Transverse colon (tissue), 4 donors: ENCODE results near the gene GGPS1. TPM values are rescaled to one million over a fixed set of nuclear protein-coding genes. Genes with fewer than 3 reads are reported as not detected.
"Not testable (repeated sequence)": the region's sequence is repeated elsewhere in the genome, so short reads cannot be mapped to it uniquely, and the experiment has no call there.

Experiments used
- DNase-seq: peaks from one replicate; pipeline ENCODE4 v3.0.0-alpha.2; 2019
- H3K27ac ChIP-seq, 4 donors: fragments of 200-600 bp; sonication (generic); 2 replicates each; pipeline ENCODE4 v1.5.1; 2016 to 2018; ENCODE audit warnings: inconsistent platforms in 4 of 4
- H3K27me3 ChIP-seq: fragments of 200-600 bp; sonication (generic); 2 replicates; pipeline ENCODE4 v1.5.1; 2017; ENCODE audit warnings: inconsistent platforms
- H3K36me3 ChIP-seq, 4 donors: fragments of 200-600 bp; sonication (generic); 2 replicates each; pipeline ENCODE4 v1.5.1; 2017 to 2019; ENCODE audit warnings: inconsistent platforms in 4 of 4
- H3K4me1 ChIP-seq, 4 donors: fragments of 200-600 bp; sonication (generic); 2 replicates each; pipeline ENCODE4 v1.5.1; 2017 to 2020; ENCODE audit warnings: inconsistent platforms in 4 of 4
- H3K4me3 ChIP-seq, 4 donors: fragments of 200-600 bp; sonication (generic); 1 replicate in 1 of 4; 2 replicates in 3 of 4; pipeline versions ENCODE4 v1.5.1 to v1.6.1; 2017 to 2019; ENCODE audit warnings: inconsistent platforms in 4 of 4
- H3K9me3 ChIP-seq, 2 donors: fragments of 200-600 bp; sonication (generic); 2 replicates each; pipeline ENCODE4 v1.5.1; 2017 to 2019; ENCODE audit warnings: inconsistent platforms in 2 of 2
- EP300 ChIP-seq: sonication (generic); formaldehyde crosslinking; IDR thresholded peaks from one replicate; pipeline ENCODE4 v1.6.1; 2017; ENCODE audit warnings: antibody characterized with exemption, low read depth
- POLR2A ChIP-seq: fragments of 450-650 bp; IDR thresholded peaks from one replicate; pipeline ENCODE4 v1.6.1; 2016; ENCODE audit warnings: antibody characterized with exemption, mild to moderate bottlenecking, moderate library complexity
- POLR2AphosphoS5 ChIP-seq, 3 donors: sonication (generic); formaldehyde crosslinking; IDR thresholded peaks; one replicate each; pipeline ENCODE4 v1.6.1; 2016; ENCODE audit warnings: antibody characterized with exemption in 3 of 3
- WGBS, 2 donors: methylation state at CpG; one replicate each; pipeline ENCODE4 v1.1.5; 2018; ENCODE audit warnings: low coverage in 1 of 2; 5-methylcytosine and 5-hydroxymethylcytosine counted together
- in situ Hi-C, 4 donors: fragments of 200-750 bp; cut with MboI; loops; one replicate each; pipeline versions ENCODE4 v1.15.0 to v1.15.1; 2017; ENCODE audit warnings: low sequenced_read_pairs in 3 of 4, low pct_ligation_motif_present in 1 of 4, low pct_unique_long_range_greater_than_20kb in 1 of 4
- intact Hi-C: fragments of 100-400 bp; cut with DNase I; formaldehyde crosslinking; loops from one replicate; pipeline ENCODE4 v1.15.1; 2023; ENCODE audit warnings: low total_unique reads
- total RNA-seq, 4 donors: library from RNA; depleted of rRNA; stranded (reverse); fragments of >200 nt; gene quantifications; one replicate each; pipeline ENCODE4 v1.1.0, GENCODE V29; 2016
- TF ChIP-seq, protein P1 (sequence below), 5 experiments: fragments of 200-600 bp in 3 of 5; fragments of 450-650 bp in 2 of 5; sonication (generic) in 3 of 5; IDR thresholded peaks; 1 replicate in 2 of 5; 2 replicates in 3 of 5; pipeline ENCODE4 v1.5.1; 2016 to 2017; ENCODE audit warnings: antibody characterized with exemption in 5 of 5, inconsistent platforms in 3 of 5, mild to moderate bottlenecking in 2 of 5, moderate library complexity in 1 of 5

The GGPS1 gene
- total RNA-seq, 4 donors from 2014 or later = 11.2 to 22.1 (median 16.9) TPM

DNA sequence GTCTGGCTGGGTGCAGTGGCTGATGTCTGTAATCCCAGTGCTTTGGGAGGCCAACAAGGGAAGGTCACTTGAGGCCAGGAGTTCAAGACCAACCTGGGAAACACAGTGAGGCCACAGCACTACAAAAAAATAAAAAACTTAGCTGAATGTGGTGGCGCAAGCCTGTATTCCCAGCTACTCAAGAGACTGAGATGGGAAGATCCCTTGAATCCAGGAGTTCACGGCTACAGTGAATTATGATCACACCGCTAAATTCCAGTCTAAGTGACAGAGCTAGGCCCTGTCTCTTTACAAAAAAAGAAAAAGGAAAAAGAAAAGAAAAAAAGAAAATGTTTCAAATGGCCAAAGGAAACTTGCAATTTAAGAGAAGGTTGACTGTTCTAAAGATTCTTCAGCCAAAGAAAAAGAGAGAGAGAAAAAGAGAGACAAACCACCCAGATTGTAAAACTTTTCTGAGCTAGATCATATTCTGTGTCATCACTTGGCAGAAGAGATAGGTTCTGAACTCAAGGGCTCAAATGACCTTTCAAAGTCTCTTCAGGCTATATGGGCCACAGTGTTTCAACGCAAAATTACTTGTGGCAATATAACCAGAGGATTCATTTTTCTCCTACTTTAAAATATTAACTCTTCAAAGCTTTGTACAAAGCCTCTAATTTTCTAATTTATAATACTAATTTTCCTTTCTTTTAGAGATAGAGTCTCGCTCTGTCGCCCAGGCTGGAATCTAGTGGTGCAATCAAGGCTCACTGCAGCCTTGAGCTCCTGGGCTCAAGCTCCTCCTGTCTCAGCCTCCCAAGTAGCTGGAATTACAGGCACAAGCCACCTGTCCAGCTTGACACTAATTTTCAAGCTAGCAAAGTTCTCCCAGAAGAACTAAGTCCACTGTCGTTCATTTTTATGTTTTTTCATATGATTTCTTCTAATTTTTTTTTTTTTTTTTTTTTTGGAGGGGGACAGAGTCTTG, 20.9 kb upstream of the GGPS1 start:
- TF ChIP-seq EP300 (no peak), POLR2AphosphoS5 (IDR thresholded peaks at IDR 0.05) (no peak), POLR2A (no peak)
- TF ChIP-seq, protein P1, sequence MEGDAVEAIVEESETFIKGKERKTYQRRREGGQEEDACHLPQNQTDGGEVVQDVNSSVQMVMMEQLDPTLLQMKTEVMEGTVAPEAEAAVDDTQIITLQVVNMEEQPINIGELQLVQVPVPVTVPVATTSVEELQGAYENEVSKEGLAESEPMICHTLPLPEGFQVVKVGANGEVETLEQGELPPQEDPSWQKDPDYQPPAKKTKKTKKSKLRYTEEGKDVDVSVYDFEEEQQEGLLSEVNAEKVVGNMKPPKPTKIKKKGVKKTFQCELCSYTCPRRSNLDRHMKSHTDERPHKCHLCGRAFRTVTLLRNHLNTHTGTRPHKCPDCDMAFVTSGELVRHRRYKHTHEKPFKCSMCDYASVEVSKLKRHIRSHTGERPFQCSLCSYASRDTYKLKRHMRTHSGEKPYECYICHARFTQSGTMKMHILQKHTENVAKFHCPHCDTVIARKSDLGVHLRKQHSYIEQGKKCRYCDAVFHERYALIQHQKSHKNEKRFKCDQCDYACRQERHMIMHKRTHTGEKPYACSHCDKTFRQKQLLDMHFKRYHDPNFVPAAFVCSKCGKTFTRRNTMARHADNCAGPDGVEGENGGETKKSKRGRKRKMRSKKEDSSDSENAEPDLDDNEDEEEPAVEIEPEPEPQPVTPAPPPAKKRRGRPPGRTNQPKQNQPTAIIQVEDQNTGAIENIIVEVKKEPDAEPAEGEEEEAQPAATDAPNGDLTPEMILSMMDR (IDR thresholded peaks at IDR 0.05) = no peak
- in situ Hi-C loops (no loop called here), intact Hi-C loops (no loop called here)
- Histone ChIP-seq H3K27ac (peak overlapping the region in 1 of 4 donors; percentile 40), H3K4me1 (peaks cover 9 to 66% (median 15%) of the 10 kb centered on the region in 4 donors), H3K9me3 (no peaks in the 10 kb centered on the region), H3K27me3 (no peaks in the 10 kb centered on the region), H3K4me3 (no peak overlapping the region), H3K36me3 (no peaks in the 10 kb centered on the region)
- 82 to 84% methylated on average over 5 to 7 of the region's 7 CpGs for WGBS, 2 donors
- DNase-seq = no peak

DNA sequence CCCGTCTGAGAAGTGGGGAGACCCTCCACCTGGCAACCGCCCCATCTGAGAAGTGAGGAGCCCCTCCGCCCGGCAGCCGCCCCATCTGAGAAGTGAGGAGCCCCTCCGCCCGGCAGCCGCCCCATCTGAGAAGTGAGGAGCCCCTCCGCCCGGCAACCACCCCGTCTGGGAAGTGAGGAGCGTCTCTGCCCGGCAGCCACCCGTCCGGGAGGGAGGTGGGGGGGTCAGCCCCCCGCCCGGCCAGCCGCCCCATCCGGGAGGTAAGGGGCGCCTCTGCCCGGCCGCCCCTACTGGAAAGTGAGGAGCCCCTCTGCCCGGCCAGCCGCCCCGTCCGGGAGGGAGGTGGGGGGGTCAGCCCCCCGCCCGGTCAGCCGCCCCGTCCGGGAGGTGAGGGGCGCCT, 19.2 kb upstream of the GGPS1 start:
- H3K36me3 ChIP-seq, DNase-seq, H3K27ac ChIP-seq, in situ Hi-C loops, H3K4me3 ChIP-seq, H3K9me3 ChIP-seq, intact Hi-C loops, H3K27me3 ChIP-seq: not testable (repeated sequence)
- WGBS, 2 donors = 90% methylated on average over 2 of the region's 32 CpGs; no CpG with 5 or more reads in 1 of the 2 donors
- H3K4me1 ChIP-seq = peaks cover 21 to 82% (median 29%) of the 10 kb centered on the region in 4 donors

GRCh38 chr1:235313262-235313661, 15.1 kb upstream of the GGPS1 start:
- Histone ChIP-seq H3K4me1 (peaks cover 14 to 60% (median 28%) of the 10 kb centered on the region in 4 donors), H3K27ac (no peak overlapping the region), H3K27me3 (no peaks in the 10 kb centered on the region), H3K4me3 (no peak overlapping the region), H3K9me3 (no peaks in the 10 kb centered on the region), H3K36me3 (no peaks in the 10 kb centered on the region)
- no peak for DNase-seq
- in situ Hi-C loops (no loop called here), intact Hi-C loops (no loop called here)
- TF ChIP-seq POLR2A (no peak), EP300 (no peak), POLR2AphosphoS5 (IDR thresholded peaks at IDR 0.05) (no peak)
- TF ChIP-seq, protein P1 (IDR thresholded peaks at IDR 0.05) = no peak
- 63 to 93% methylated on average over 4 to 6 of the region's 6 CpGs for WGBS, 2 donors

- TF ChIP-seq POLR2A = no peak
- TF ChIP-seq EP300 = no peak
- TF ChIP-seq, protein P1 (IDR thresholded peaks at IDR 0.05) = no peak
- TF ChIP-seq POLR2AphosphoS5 (IDR thresholded peaks at IDR 0.05) = no peak
- WGBS, 2 donors = 49 to 57% methylated on average over 4 of the region's 4 CpGs
- Histone ChIP-seq H3K9me3 (no peaks in the 10 kb centered on the region), H3K27me3 (no peaks in the 10 kb centered on the region), H3K4me3 (no peak overlapping the region), H3K27ac (no peak overlapping the region), H3K4me1 (peaks cover 14 to 60% (median 28%) of the 10 kb centered on the region in 4 donors), H3K36me3 (no peaks in the 10 kb centered on the region)
- in situ Hi-C loops = no loop called here
- intact Hi-C loops = no loop called here
- no peak for DNase-seq
Measured at GRCh38 chr1:235313931-235314678, 14.3 kb upstream of the GGPS1 start.
